Smooth muscle cell (in vitro differentiated cells): Measurements from ENCODE around the gene ITPR1. TPM values are rescaled to one million over a fixed set of nuclear protein-coding genes. Genes with fewer than 3 reads are reported as not detected.
A peak's percentile ranks its signal among the peaks of the same experiment; 100 is the strongest.

ENCODE experiments used
- DNase-seq: peaks from one replicate; lab custom pipeline; 2025; ENCODE audit not compliant: unreplicated experiment; lab: John Stamatoyannopoulos, UW
- H2AFZ ChIP-seq: fragments of 200-600 bp; sonication (generic); 2 replicates; pipeline ENCODE4 v1.6.0; 2016; ENCODE audit warnings: antibody characterized with exemption, low read depth, mild to moderate bottlenecking
- H3F3A ChIP-seq: fragments of 200-600 bp; sonication (generic); 2 replicates; pipeline ENCODE4 v1.6.0; 2017; ENCODE audit warnings: antibody characterized with exemption, low read depth
- H3K27ac ChIP-seq: fragments of 200-600 bp; sonication (generic); 2 replicates; pipeline ENCODE4 v1.5.1; 2016; ENCODE audit warnings: low read depth, mild to moderate bottlenecking
- H3K27me3 ChIP-seq: fragments of 200-600 bp; sonication (generic); 2 replicates; pipeline ENCODE4 v1.6.1; 2016; ENCODE audit warnings: low read depth, mild to moderate bottlenecking
- H3K36me3 ChIP-seq: fragments of 200-600 bp; sonication (generic); 2 replicates; pipeline ENCODE4 v1.5.1; 2016; ENCODE audit warnings: low read depth
- H3K4me1 ChIP-seq: fragments of 200-600 bp; sonication (generic); 2 replicates; pipeline ENCODE4 v1.5.1; 2016; ENCODE audit warnings: low read depth
- H3K4me2 ChIP-seq: fragments of 200-600 bp; sonication (generic); 2 replicates; pipeline ENCODE4 v1.6.0; 2016; ENCODE audit warnings: mild to moderate bottlenecking
- H3K4me3 ChIP-seq: fragments of 200-600 bp; sonication (generic); 2 replicates; pipeline ENCODE4 v1.5.1; 2016; ENCODE audit warnings: mild to moderate bottlenecking
- H3K79me2 ChIP-seq: fragments of 200-600 bp; sonication (generic); 2 replicates; pipeline ENCODE4 v1.6.0; 2016; ENCODE audit warnings: low read depth, mild to moderate bottlenecking
- H3K9ac ChIP-seq: fragments of 200-600 bp; sonication (generic); 2 replicates; pipeline ENCODE4 v1.6.0; 2016; ENCODE audit warnings: low read depth
- H3K9me3 ChIP-seq: fragments of 200-600 bp; sonication (generic); replicated peaks from 2 replicates; pipeline ENCODE4 v1.5.1; 2016; ENCODE audit warnings: low read depth
- H4K20me1 ChIP-seq: fragments of 200-600 bp; sonication (generic); 2 replicates; pipeline ENCODE4 v1.6.0; 2016; ENCODE audit warnings: low read depth
- WGBS: methylation state at CpG from one replicate; pipeline ENCODE4 v1.1.7; 2016; ENCODE audit warnings: low lambda C conversion rate; 5-methylcytosine and 5-hydroxymethylcytosine counted together
- polyA plus RNA-seq: library from polyadenylated mRNA; unstranded; fragments of >200 nt; fragmentation: Nextera tagmentation; extraction: Ambion mirVana; gene quantifications from 2 replicates; pipeline ENCODE4 v1.2.1, GENCODE V29; 2016
- total RNA-seq: library from RNA; depleted of rRNA; stranded (reverse); fragments of >200 nt; gene quantifications from 2 replicates; pipeline ENCODE4 v1.2.3, GENCODE V29; 2014
- TF ChIP-seq, protein P1 (sequence below): fragments of 200-600 bp; sonication (generic); IDR thresholded peaks from 2 replicates; pipeline ENCODE4 v1.5.1; 2017; ENCODE audit warnings: borderline replicate concordance, mild to moderate bottlenecking, antibody characterized with exemption; ENCODE audit not compliant: insufficient read depth, poor library complexity, severe bottlenecking

The ITPR1 gene
- total and polyA plus RNA-seq, 2 experiments from 2014 or later, result 16.4 to 28.6 TPM

DNA sequence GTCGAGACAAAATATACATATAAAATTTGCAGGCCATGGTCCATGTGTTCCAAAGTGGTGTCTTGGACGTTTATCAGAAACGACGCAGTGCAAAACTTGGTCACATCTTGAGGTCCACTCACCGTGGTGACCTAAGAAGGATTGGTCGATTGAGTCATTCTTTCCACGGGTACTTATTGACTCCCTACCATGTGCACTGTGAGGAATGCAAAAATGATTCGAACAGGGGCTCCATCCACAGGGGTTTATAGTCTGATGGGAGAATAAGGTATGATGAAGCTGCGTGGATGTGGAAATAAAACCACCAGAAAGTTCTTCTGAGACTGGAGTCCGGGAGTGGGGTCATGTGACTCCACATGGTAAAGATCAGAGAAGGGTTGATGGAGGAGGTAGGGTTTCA lies 185.2 kb downstream of the ITPR1 start:
- H4K20me1 ChIP-seq, result no peaks in the 10 kb centered on the region
- TF ChIP-seq, protein P1, sequence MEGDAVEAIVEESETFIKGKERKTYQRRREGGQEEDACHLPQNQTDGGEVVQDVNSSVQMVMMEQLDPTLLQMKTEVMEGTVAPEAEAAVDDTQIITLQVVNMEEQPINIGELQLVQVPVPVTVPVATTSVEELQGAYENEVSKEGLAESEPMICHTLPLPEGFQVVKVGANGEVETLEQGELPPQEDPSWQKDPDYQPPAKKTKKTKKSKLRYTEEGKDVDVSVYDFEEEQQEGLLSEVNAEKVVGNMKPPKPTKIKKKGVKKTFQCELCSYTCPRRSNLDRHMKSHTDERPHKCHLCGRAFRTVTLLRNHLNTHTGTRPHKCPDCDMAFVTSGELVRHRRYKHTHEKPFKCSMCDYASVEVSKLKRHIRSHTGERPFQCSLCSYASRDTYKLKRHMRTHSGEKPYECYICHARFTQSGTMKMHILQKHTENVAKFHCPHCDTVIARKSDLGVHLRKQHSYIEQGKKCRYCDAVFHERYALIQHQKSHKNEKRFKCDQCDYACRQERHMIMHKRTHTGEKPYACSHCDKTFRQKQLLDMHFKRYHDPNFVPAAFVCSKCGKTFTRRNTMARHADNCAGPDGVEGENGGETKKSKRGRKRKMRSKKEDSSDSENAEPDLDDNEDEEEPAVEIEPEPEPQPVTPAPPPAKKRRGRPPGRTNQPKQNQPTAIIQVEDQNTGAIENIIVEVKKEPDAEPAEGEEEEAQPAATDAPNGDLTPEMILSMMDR, result no peak
- no peak overlapping the region for H3K4me2 ChIP-seq
- no peaks in the 10 kb centered on the region for H3K27me3 ChIP-seq
- H3K9ac ChIP-seq, result no peak overlapping the region
- no peaks in the 10 kb centered on the region for H3K4me1 ChIP-seq
- H3F3A ChIP-seq, result no peaks in the 10 kb centered on the region
- H2AFZ ChIP-seq, result no peak overlapping the region
- no peaks in the 10 kb centered on the region for H3K9me3 ChIP-seq
- no peak overlapping the region for H3K4me3 ChIP-seq
- no peak for DNase-seq
- H3K79me2 ChIP-seq, result no peaks in the 10 kb centered on the region
- H3K36me3 ChIP-seq, result no peaks in the 10 kb centered on the region
- 93% methylated on average over 10 of the region's 10 CpGs for WGBS
- H3K27ac ChIP-seq, result no peak overlapping the region

DNA sequence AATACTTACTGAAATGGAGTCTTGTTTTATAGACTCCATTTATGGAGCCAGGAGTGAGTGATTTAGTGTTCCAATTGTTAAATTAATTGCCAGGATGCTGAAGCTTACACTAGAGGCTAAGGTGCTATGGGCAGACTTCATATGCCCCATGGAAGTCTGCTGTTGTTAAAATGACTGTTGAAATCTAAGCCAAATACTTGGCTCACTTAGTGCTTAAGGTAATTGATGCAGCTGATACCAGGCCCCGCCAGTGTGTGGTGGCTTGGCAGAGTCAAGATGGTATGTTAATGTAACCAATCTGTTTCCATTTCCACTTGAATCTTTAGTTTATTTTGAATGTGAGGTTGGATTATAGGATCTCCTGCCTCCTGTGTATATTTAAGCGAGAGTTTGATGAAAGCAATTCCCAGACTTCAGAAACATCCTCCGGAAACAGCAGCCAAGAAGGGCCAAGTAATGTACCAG lies 187.1 kb downstream of the ITPR1 start:
- H3K79me2 ChIP-seq, result no peaks in the 10 kb centered on the region
- no peaks in the 10 kb centered on the region for H3K9me3 ChIP-seq
- no peak overlapping the region for H3K9ac ChIP-seq
- no peak overlapping the region for H2AFZ ChIP-seq
- DNase-seq, result no peak
- H3K4me3 ChIP-seq, result no peak overlapping the region
- TF ChIP-seq, protein P1, result no peak
- H3K27me3 ChIP-seq, result no peaks in the 10 kb centered on the region
- H3F3A ChIP-seq, result no peaks in the 10 kb centered on the region
- no peaks in the 10 kb centered on the region for H3K4me1 ChIP-seq
- peak overlapping the region; percentile 10 for H3K4me2 ChIP-seq
- H3K27ac ChIP-seq, result peak overlapping the region; percentile 71
- no peaks in the 10 kb centered on the region for H4K20me1 ChIP-seq
- WGBS, result 57% methylated on average over 3 of the region's 3 CpGs
- no peaks in the 10 kb centered on the region for H3K36me3 ChIP-seq

GRCh38 chr3:4680871-4681300 lies 187.7 kb downstream of the ITPR1 start:
- peak overlapping the region; percentile 71 for H3K27ac ChIP-seq
- no peak overlapping the region for H2AFZ ChIP-seq
- H3K4me3 ChIP-seq, result no peak overlapping the region
- no peaks in the 10 kb centered on the region for H3K27me3 ChIP-seq
- H3K9ac ChIP-seq, result no peak overlapping the region
- no peaks in the 10 kb centered on the region for H4K20me1 ChIP-seq
- peak overlapping the region; percentile 10 for H3K4me2 ChIP-seq
- no peaks in the 10 kb centered on the region for H3K9me3 ChIP-seq
- H3K79me2 ChIP-seq, result no peaks in the 10 kb centered on the region
- 46% methylated on average over 2 of the region's 2 CpGs for whole genome bisulfite sequencing
- no peaks in the 10 kb centered on the region for H3K4me1 ChIP-seq
- DNase-seq, result no peak
- no peaks in the 10 kb centered on the region for H3F3A ChIP-seq
- TF ChIP-seq, protein P1, result no peak
- no peaks in the 10 kb centered on the region for H3K36me3 ChIP-seq

- Histone ChIP-seq H3K36me3 (no peaks in the 10 kb centered on the region), H4K20me1 (no peaks in the 10 kb centered on the region), H3K27ac (peak overlapping the region; percentile 71), H3K79me2 (no peaks in the 10 kb centered on the region), H3K9ac (no peak overlapping the region), H3K27me3 (no peaks in the 10 kb centered on the region), H3K4me2 (no peak overlapping the region), H3K4me3 (no peak overlapping the region), H3K9me3 (no peaks in the 10 kb centered on the region), H3K4me1 (no peaks in the 10 kb centered on the region), H2AFZ (no peak overlapping the region), H3F3A (no peaks in the 10 kb centered on the region)
- DNase-seq, result no peak
- TF ChIP-seq, protein P1, result no peak
Observed at GRCh38 chr3:4681301-4681700, 188.2 kb downstream of the ITPR1 start.
